Measurements from ENCODE around the gene SUN1. TPM values are rescaled to one million over a fixed set of nuclear protein-coding genes. Genes with fewer than 3 reads are reported as not detected.

The SUN1 gene
- total and polyA plus RNA-seq, 2 of the 8 experiments (the other 6 are each of a cell fraction or from before 2014, with no cell fraction given), result 108 to 158 TPM

DNA sequence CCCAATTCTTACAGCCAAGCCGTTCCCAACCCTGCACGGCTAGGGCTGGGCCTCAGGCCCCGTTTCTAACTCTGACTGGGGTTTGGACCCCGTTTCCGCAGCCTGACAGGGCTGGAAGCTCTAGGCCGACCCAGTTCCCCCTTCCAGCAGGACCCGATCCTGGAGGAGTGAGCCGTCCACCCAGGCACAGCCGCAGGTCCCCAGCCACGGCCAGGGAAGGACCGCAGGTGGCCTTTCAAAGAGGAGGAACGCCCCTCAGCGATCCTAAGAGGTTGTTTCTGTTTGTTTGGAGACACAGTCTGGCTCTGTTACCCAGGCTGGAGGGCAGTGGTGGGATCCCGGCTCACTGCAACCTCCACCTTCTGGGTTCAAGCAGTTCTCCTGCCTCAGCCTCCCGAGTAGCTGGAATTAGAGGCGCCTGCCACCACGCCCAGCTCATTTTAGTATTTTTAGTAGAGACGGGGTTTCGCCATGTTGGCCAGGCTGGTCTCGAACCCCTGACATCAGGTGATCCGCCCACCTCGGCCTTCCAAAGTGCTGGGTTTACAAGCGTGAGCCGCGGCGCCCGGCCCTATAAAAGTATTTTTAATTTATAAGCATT lies 43.3 kb downstream of the SUN1 start:
- POLR2A ChIA-PET (ENCODE audit: partially characterized antibody), result interaction anchor here (1.4 to 2.0 kb wide), 3 partner anchors 10 to 102 kb away, joined by 3 to 9 read pairs (median 8); no protein-coding TSS in a partner anchor
- Histone ChIP-seq H3K14ac (ENCODE audit: insufficient read length) (no peak overlapping the region), H4K5ac (ENCODE audit: insufficient read length, low read depth, low read length) (no peak overlapping the region), H3K9ac (replicated peaks in 1 of 4; ENCODE audit: extremely low read depth in 1 of 4, low read depth in 3 of 4, low read length in 3 of 4) (no peak overlapping the region), H3K23ac (ENCODE audit: insufficient read length) (no peak overlapping the region), H3K79me2 (ENCODE audit: control insufficient read depth in 1 of 2, insufficient read depth in 2 of 2, low read length in 2 of 2) (peaks cover 23 to 34% of the 10 kb centered on the region in 2 experiments), H2BK5ac (ENCODE audit: low read depth, low read length) (no peak overlapping the region), H3K56ac (replicated peaks; ENCODE audit: insufficient read length, low read depth, low read length) (no peak overlapping the region), H4K20me1 (replicated peaks in 1 of 2; ENCODE audit: control insufficient read depth in 1 of 2, insufficient read depth in 2 of 2, low read length in 2 of 2) (peaks cover 13 to 15% of the 10 kb centered on the region in 2 experiments), H4K91ac (replicated peaks; ENCODE audit: insufficient read length, low read length) (no peak overlapping the region), H3K18ac (ENCODE audit: extremely low read depth, low read length) (no peak overlapping the region; the same call in 1 of the 2 replicates), H3K27me3 (replicated peaks in 1 of 4; ENCODE audit: control insufficient read depth in 3 of 4, extremely low read depth in 1 of 4, insufficient read depth in 3 of 4, low read length in 3 of 4) (no peaks in the 10 kb centered on the region), H3K79me1 (ENCODE audit: low read depth, low read length) (no peaks in the 10 kb centered on the region; the same call in 1 of the 2 replicates), H3K23me2 (ENCODE audit: low read depth, low read length) (peaks cover 5% of the 10 kb centered on the region; the same call in 1 of the 2 replicates), H3K4me2 (ENCODE audit: insufficient read depth in 1 of 2, low read depth in 2 of 2, low read length in 2 of 2) (peak overlapping the region in 1 of 2 experiments; percentile 39; a peak in 1 of 4 replicates), H3K36me3 (ENCODE audit: control insufficient read depth in 2 of 4, insufficient read depth in 4 of 4, low read length in 3 of 4) (peaks cover 0 to 27% (median 14%) of the 10 kb centered on the region in 4 experiments; a peak in 6 of 8 replicates), H2BK15ac (ENCODE audit: low read length) (no peak overlapping the region), H3K4ac (replicated peaks; ENCODE audit: insufficient read length, low read depth, low read length) (no peak overlapping the region), H3K9me3 (ENCODE audit: insufficient read depth in 2 of 2, low read depth in 1 of 2, low read length in 1 of 2) (no peaks in the 10 kb centered on the region; a peak in 1 of 4 replicates), H2BK20ac (ENCODE audit: low read length) (no peak overlapping the region), H2BK120ac (replicated peaks; ENCODE audit: low read depth, low read length) (no peak overlapping the region), H4K8ac (ENCODE audit: extremely low read depth, insufficient read depth, low read length) (no peak overlapping the region; the same call in 1 of the 2 replicates), H2BK12ac (ENCODE audit: low read depth, low read length) (peak overlapping the region; percentile 96), H3K4me3 (ENCODE audit: extremely low read depth in 1 of 4, insufficient read depth in 2 of 4, low read depth in 3 of 4, low read length in 4 of 4) (peak overlapping the region in 1 of 4 experiments; percentile 41; a peak in 1 of 8 replicates), H3K4me1 (replicated peaks in 1 of 4; ENCODE audit: control insufficient read depth in 3 of 4, insufficient read depth in 4 of 4, low read length in 3 of 4) (peaks cover 0 to 5% (median 0%) of the 10 kb centered on the region in 4 experiments; a peak in 5 of 7 replicates), H2AFZ (ENCODE audit: low read length) (no peak overlapping the region), H2AK5ac (ENCODE audit: low read depth, low read length) (0 out of 2 replicates have a peak overlapping the region, but pooled peaks have one; percentile 48), H3K27ac (ENCODE audit: low read depth, low read length) (no peak overlapping the region)
- WGBS, 2 experiments (ENCODE audit: extremely low coverage in 1 of 2, insufficient coverage in 1 of 2, insufficient read length in 1 of 2, insufficient replicate concordance in 2 of 2, low coverage in 1 of 2, low lambda C conversion rate in 2 of 2, missing lambda C conversion rate in 1 of 2), result 95% methylated on average over 27 of the region's 27 CpGs; no CpG with 5 or more reads in 1 of the 2 experiments
- FAIRE-seq (no peak), DNase-seq (ENCODE audit: low read depth in 1 of 2, low spot score in 2 of 2) (no peak)
- CTCF ChIA-PET (ENCODE audit: partially characterized antibody), result interaction anchor here (1.0 to 1.2 kb wide), 2 partner anchors 34 to 54 kb away, joined by 3 to 4 read pairs; no protein-coding TSS in a partner anchor
- TF ChIP-seq SP4 (IDR thresholded peaks at IDR 0.05; ENCODE audit: low read length), result no peak
- no peak for TF ChIP-seq SIN3A (conservative IDR thresholded peaks at IDR 0.05 in 1 of 2, IDR thresholded peaks at IDR 0.05 in 1 of 2; ENCODE audit: low read depth in 1 of 2, low read length in 2 of 2)
- TF ChIP-seq EP300 (IDR thresholded peaks at IDR 0.05; ENCODE audit: borderline replicate concordance in 1 of 2, low read depth in 2 of 2, low read length in 2 of 2), result no peak
